HG02852 (cell line): ENCODE measurements around the gene PTPN11.

Source experiments
- ATAC-seq: cut with Tn5 transposase; IDR thresholded peaks from one replicate; pipeline ENCODE4 v1.9.1; 2021; ENCODE audit warnings: mild to moderate bottlenecking, moderate library complexity; ENCODE audit not compliant: unreplicated experiment

Gene PTPN11

DNA sequence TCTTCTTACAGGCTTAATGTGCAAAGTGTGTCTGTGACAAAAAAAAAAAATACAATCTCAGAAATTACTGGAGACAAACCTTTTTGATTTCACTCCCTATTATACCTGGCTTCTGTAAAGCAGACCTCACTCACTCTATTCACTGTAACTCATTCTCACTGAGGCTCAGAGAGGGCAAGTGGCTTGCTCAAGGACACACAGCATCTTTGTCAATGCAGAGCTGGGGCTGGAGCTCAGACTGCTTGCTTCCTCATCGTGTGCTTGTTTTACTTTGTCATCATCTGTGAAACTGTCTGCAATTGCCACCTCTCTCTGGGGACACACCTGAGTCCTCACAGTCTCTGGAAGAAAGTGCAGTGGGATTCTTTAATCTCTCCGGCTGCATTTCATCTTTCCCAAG is 120.0 kb downstream of the PTPN11 start:
- no peak for ATAC-seq

DNA sequence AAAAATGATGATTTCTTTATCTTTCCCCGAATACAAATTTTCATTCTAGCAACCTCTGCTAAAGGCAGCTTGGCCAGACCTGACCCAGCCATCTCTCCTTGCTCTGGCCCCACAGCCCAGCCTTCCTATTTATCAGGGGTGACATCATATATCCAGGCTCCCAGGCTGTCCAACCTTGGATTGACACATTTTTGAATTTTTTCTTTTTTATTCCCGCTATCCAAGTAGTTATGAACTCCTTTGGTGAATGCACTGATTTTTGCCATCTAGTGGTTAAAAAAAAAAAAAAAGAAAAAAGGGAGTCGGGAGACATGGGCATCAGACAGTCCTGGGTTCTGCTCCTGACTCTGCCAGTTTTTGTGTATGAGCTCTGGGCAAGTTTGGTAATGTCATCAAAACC is 120.5 kb downstream of the PTPN11 start:
- ATAC-seq, result no peak

DNA sequence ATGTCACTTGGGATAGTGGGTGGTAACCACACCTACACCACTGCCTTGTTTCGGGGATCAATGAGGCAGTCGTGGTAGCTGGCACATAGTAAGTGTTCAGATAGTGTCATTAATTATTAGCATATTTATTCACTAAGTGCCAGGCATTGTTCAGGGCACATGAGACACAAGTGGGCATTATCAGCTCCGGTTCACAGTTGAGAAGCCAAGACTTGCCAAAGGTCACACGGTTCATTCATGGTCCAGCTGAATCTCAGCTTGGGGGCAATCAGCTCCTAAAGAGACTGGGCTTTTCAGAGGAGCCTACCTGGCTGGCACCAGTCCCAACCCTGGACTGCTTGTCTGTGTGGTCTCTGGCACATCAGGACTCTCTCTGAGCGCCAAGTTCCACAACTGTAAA is 121.3 kb downstream of the PTPN11 start:
- no peak for ATAC-seq

DNA sequence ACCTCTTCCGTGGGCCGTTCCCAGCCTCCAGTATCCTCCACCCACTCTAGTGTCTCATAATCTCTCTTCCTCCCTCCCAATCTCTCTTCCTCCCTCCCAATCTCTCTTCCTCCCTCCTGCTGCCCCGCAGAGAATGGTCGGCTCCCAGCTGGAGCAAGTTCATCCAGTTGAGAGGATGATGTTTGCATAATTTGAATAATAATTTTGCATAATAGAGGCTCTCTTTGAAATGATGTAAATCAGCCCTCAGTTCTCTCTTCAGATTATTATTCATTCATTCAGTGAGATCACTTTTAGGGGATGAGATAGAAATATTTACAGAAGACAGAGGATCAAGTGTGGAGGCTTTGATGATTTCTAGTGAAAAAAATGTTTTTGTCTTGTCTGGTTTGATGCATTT is 125.0 kb downstream of the PTPN11 start:
- no peak for ATAC-seq

DNA sequence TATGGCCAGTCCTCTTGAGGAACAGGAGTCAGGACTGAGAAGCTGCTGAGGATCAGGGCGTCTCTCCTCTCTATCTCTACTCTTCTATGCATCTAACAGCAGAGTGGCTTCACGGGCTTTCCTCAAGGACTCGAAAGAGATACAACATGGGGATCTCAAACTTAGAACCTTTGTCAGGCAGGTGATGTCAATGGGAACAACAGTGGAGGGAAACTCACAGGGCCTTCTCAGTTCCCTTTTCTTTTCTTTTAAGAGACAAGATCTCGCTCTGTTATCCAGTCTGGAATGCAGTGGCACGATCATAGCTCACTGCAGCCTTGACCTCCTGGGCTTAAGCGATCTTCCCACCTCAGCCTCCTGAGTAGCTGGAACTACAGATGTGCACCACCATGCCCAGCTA is 127.6 kb downstream of the PTPN11 start:
- no peak for ATAC-seq

DNA sequence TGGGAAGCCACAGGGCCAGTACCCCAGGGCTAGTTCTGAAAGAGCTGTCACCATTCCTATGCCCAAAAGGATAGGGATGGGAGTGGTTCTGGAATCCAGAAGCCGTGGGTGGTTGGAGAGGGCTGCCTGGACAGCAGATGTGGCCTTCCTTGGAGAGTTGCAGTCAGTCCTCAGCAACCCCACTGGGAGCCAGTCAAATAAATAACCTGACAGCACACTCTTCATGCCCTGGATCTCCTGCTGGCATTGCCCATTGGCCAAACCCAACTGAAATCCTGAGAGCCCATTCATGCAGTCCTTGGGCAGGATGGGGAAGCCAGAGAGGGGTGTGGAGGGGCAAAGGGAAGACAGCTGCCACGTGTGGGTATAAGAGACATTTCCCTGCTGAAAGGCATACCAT is 128.2 kb downstream of the PTPN11 start:
- ATAC-seq, result no peak

DNA sequence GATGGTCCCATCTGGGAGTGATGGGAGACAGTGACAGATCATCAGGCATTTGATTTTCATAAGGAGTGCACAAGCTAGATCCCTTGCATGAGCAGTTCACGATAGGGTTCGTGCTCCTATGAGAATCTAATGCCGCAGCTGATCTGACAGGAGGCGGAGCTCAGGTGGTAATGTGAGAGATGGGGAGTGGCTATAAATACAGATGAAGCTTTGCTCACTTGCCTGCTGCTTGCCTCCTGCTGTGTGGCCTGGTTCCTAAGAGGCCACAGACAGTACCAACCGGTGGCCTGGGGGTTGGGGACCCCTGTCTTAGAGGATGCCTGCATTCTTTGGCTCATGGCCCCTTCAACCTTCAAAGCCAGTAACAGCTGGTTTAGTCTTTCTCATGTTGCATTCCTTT is 130.3 kb downstream of the PTPN11 start:
- no peak for ATAC-seq

DNA sequence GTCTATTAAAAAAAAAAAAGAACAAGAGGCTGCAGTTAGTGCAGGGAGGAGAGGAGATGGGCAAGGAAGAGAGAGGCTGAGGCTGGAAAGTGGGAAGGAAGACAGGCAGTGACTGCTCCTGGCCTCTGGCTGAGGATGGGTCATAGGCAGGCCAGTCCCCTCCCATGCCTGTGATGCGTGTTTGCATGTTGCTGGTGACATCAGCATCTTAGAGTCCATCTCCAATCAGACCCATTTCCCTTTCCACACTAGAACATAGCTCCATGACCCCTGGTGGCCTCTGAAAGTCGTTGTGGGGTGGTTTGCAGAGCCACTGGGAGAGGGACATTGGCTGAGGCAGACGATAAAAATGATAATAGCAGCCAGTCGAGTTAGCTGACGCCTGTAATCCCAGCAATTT is 132.9 kb downstream of the PTPN11 start:
- ATAC-seq, result no peak

DNA sequence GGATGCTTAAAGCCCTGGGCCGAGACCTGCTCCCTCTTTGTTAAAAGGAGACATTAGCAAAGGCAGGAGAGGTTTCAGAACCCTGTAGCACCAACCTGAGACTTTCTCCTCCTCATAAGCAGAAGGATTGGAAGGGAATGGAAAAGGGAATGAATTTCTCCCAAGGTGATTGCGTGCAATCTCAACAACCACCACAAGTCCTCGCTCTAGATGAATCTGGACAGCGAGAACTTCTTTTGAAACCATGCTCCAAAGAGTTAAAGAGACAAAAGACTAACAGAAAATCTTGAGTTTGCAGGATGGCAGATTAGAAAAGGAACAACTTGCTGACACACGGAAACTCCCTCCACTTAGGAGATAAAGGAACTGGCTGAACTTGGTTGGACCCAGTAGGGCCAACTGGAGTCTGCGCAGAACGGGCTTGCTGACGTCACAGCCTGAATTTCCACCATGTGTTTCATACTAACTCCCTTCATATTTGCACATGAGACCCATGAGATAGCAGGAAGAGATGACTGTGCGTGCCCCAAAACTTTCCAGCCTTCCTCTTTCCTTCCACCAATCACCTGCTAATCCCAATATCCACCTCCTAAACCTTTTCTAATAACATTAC is 137.0 kb downstream of the PTPN11 start:
- no peak for ATAC-seq

DNA sequence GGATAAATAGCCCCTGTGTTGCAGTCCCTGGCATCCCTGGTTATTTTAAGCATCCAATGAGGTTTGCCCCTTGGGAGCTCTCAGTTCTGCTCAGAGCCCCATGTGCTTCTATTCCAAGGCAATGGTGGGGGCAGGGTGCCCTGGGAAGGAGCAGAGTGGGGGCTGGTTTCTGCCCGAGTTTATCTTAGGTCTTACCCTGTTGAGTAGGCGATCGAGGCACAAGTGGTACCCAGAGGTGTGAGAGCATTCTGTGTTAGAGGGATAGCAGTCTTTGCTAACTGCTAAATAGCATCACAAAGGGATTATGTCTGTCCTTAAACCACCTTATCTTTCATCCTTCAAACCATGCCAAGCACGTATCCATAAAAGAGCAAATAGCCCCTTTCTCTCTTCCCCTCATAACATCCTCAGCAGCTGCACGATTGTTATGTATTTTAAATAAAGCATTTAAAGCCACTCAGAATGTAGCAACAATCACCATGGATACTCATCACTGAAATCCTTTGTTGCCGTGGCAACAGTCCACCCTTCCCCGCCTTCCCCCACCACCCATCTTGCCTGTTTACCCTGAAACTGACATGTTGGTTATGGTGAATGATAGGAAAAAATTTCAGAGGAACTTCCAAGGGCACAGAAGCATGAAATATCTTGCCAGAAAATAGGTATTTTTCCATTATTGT is 139.3 kb downstream of the PTPN11 start:
- ATAC-seq, result no peak
